ENCODE data around the gene SMIM22. TPM values are rescaled to one million over a fixed set of nuclear protein-coding genes. Genes with fewer than 3 reads are reported as not detected.

Gene SMIM22
- total and polyA plus RNA-seq, 2 donors (not counting 3 experiments of a cell fraction or from before 2014, with no cell fraction given), result not detected

GRCh38 chr16:4768549-4769305, 26.4 kb upstream of the SMIM22 start:
- DNase-seq (ENCODE audit: low read depth, low spot score) (peak; percentile 95), FAIRE-seq (peak; percentile 98)
- Histone ChIP-seq H3K9ac (replicated peaks; ENCODE audit: extremely low read depth, insufficient read depth, low read length) (peak overlapping the region; percentile 53), H3K27ac (ENCODE audit: insufficient read depth, low read depth, low read length) (peak overlapping the region; percentile 33), H3K36me3 (ENCODE audit: control insufficient read depth in 2 of 2, extremely low read depth in 1 of 2, insufficient read depth in 2 of 2, low read length in 2 of 2) (peaks cover 0 to 10% of the 10 kb centered on the region in 2 experiments), H3K79me2 (ENCODE audit: control insufficient read depth, insufficient read depth, low read length) (peaks cover 12% of the 10 kb centered on the region), H3K4me2 (ENCODE audit: insufficient read depth, low read length) (peak overlapping the region; percentile 90), H3K4me3 (replicated peaks in 1 of 3; ENCODE audit: insufficient read depth in 1 of 3, low read depth in 1 of 3, low read length in 3 of 3) (peak overlapping the region; percentile 21 to 68 (median 51)), H3K4me1 (ENCODE audit: control insufficient read depth, extremely low read depth, insufficient read depth, low read length) (peaks cover 15% of the 10 kb centered on the region), H2AFZ (ENCODE audit: low read depth, low read length) (peak overlapping the region; percentile 83), H3K27me3 (ENCODE audit: control insufficient read depth in 2 of 2, insufficient read depth in 2 of 2, low read length in 2 of 2) (no peaks in the 10 kb centered on the region), H3K9me3 (replicated peaks; ENCODE audit: control insufficient read depth, insufficient read depth, low read length) (no peaks in the 10 kb centered on the region), H4K20me1 (replicated peaks; ENCODE audit: control insufficient read depth, extremely low read depth, insufficient read depth, low read length) (no peaks in the 10 kb centered on the region), H3K9me1 (replicated peaks; ENCODE audit: control insufficient read depth, extremely low read depth, insufficient read depth, low read length) (no peaks in the 10 kb centered on the region)
- ChIA-PET POLR2A (interaction anchor here (0.6 to 1.0 kb wide), 3 partner anchors 10 to 34 kb away, joined by 3 read pairs; partner anchors contain the start of genes ANKS3, DNAAF8 and ROGDI), CTCF (interaction anchor here (0.6 to 1.4 kb wide), 4 partner anchors 17 to 189 kb away, joined by 3 to 6 read pairs (median 3); partner anchors contain the start of genes ANKS3, DNAAF8 and ROGDI)
- TF ChIP-seq POLR2AphosphoS5 (IDR thresholded peaks at IDR 0.05; ENCODE audit: insufficient read depth, low read depth, low read length) (peak; percentile 57), EZH2 (IDR thresholded peaks at IDR 0.05; ENCODE audit: borderline replicate concordance, low read depth, low read length, severe bottlenecking) (no peak), MYC (IDR thresholded peaks at IDR 0.05; ENCODE audit: low read depth, low read length) (no peak), POLR2A (IDR thresholded peaks at IDR 0.05; ENCODE audit: low read depth, low read length) (peak; percentile 79)
- TF ChIP-seq, protein P1, sequence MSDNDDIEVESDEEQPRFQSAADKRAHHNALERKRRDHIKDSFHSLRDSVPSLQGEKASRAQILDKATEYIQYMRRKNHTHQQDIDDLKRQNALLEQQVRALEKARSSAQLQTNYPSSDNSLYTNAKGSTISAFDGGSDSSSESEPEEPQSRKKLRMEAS (IDR thresholded peaks at IDR 0.05; ENCODE audit: insufficient read depth, insufficient read length), result no peak
- no TSS peak for BruUV-seq (replicated peaks)
- intact Hi-C loops (cut with micrococcal nuclease) (loop anchor here (1.0 kb wide), 1 partner anchor 34 kb away; the partner anchor contains the start of gene ROGDI), dilution Hi-C loops (cut with MboI; ENCODE audit: extremely low pct_ligation_motif_present, low sequenced_read_pairs) (no loop called here)

DNA sequence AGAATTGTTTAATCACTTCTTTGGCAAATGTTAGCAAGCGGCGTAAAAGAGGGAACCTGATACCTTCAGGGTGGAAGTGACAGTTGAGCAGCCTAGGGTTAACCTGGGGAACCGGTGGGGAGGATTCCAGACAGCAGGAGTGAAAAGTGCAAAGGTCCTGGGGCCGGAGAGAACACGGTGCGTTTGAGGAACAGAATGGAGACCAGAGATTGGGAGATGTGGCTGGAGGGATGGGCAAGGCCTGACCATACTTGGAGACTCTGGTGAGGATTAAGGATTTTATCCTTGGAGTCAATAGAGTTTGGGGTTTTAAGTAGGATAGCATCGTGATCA, 25.9 kb upstream of the SMIM22 start:
- no peaks in the 10 kb centered on the region for H3K9me1 ChIP-seq (replicated peaks; ENCODE audit: control insufficient read depth, extremely low read depth, insufficient read depth, low read length)
- H3K9ac ChIP-seq (replicated peaks; ENCODE audit: extremely low read depth, insufficient read depth, low read length), result no peak overlapping the region
- H3K4me1 ChIP-seq (ENCODE audit: control insufficient read depth, extremely low read depth, insufficient read depth, low read length), result peaks cover 15% of the 10 kb centered on the region
- no peaks in the 10 kb centered on the region for H4K20me1 ChIP-seq (replicated peaks; ENCODE audit: control insufficient read depth, extremely low read depth, insufficient read depth, low read length)
- CTCF ChIA-PET, result interaction anchor here (0.6 to 1.4 kb wide), 3 partner anchors 17 to 188 kb away, joined by 3 to 6 read pairs (median 3); partner anchors contain the start of genes ANKS3 and DNAAF8
- H3K4me3 ChIP-seq (replicated peaks in 1 of 3; ENCODE audit: insufficient read depth in 1 of 3, low read depth in 1 of 3, low read length in 3 of 3), result no peak overlapping the region
- dilution Hi-C loops (cut with MboI; ENCODE audit: extremely low pct_ligation_motif_present, low sequenced_read_pairs) (no loop called here), intact Hi-C loops (cut with micrococcal nuclease) (no loop called here)
- no peaks in the 10 kb centered on the region for H3K9me3 ChIP-seq (replicated peaks; ENCODE audit: control insufficient read depth, insufficient read depth, low read length)
- no peak for FAIRE-seq
- peaks cover 0 to 7% of the 10 kb centered on the region in 2 experiments for H3K36me3 ChIP-seq (ENCODE audit: control insufficient read depth in 2 of 2, extremely low read depth in 1 of 2, insufficient read depth in 2 of 2, low read length in 2 of 2)
- peaks cover 12% of the 10 kb centered on the region for H3K79me2 ChIP-seq (ENCODE audit: control insufficient read depth, insufficient read depth, low read length)
- H2AFZ ChIP-seq (ENCODE audit: low read depth, low read length), result peak overlapping the region; percentile 83
- no peak for TF ChIP-seq EZH2 (IDR thresholded peaks at IDR 0.05; ENCODE audit: borderline replicate concordance, low read depth, low read length, severe bottlenecking)
- TF ChIP-seq JUN (IDR thresholded peaks at IDR 0.05; ENCODE audit: borderline replicate concordance, insufficient read depth, insufficient read length, low read depth), result no peak
- no peak for TF ChIP-seq POLR2AphosphoS5 (IDR thresholded peaks at IDR 0.05; ENCODE audit: insufficient read depth, low read depth, low read length)
- no peak for TF ChIP-seq MYC (IDR thresholded peaks at IDR 0.05; ENCODE audit: low read depth, low read length)
- no peak for TF ChIP-seq CTCF (IDR thresholded peaks at IDR 0.05; ENCODE audit: extremely low read depth in 1 of 2, insufficient read depth in 1 of 2, low read depth in 1 of 2, low read length in 2 of 2)
- no peak for TF ChIP-seq GATA2 (IDR thresholded peaks at IDR 0.05; ENCODE audit: insufficient read depth, insufficient read length, low read depth, low read length)
- TF ChIP-seq, protein P1 (IDR thresholded peaks at IDR 0.05; ENCODE audit: insufficient read depth, insufficient read length), result no peak
- no peak for TF ChIP-seq POLR2A (IDR thresholded peaks at IDR 0.05; ENCODE audit: low read depth, low read length)
- TF ChIP-seq FOS (IDR thresholded peaks at IDR 0.05; ENCODE audit: borderline replicate concordance, insufficient read depth, low read length), result no peak
- no peak overlapping the region for H3K27ac ChIP-seq (ENCODE audit: insufficient read depth, low read depth, low read length)
- H3K27me3 ChIP-seq (ENCODE audit: control insufficient read depth in 2 of 2, insufficient read depth in 2 of 2, low read length in 2 of 2), result no peaks in the 10 kb centered on the region
- POLR2A ChIA-PET, result interaction anchor here (0.6 to 0.8 kb wide), 2 partner anchors 11 to 35 kb away, joined by 3 read pairs; partner anchors contain the start of genes ANKS3 and DNAAF8
- no TSS peak for BruUV-seq (replicated peaks)
- peak overlapping the region; percentile 43 for H3K4me2 ChIP-seq (ENCODE audit: insufficient read depth, low read length)
- DNase-seq (ENCODE audit: low read depth, low spot score), result no peak

All from endothelial cell of umbilical vein (primary cell).